Liver (tissue), 9 donors: ENCODE data around the gene F9. TPM values are rescaled to one million over a fixed set of nuclear protein-coding genes. Genes with fewer than 3 reads are reported as not detected.

Source experiments
- DNase-seq: peaks from one replicate; pipeline ENCODE4 v3.0.0-alpha.2; 2017; ENCODE audit warnings: low spot score
- H3K27ac ChIP-seq, 2 donors: one replicate each; pipeline ENCODE4 v1.7.0; 2013; ENCODE audit warnings: inconsistent platforms in 2 of 2, low read length in 2 of 2, control low read depth in 1 of 2, low read depth in 1 of 2, mild to moderate bottlenecking in 1 of 2
- H3K27me3 ChIP-seq, 4 donors: one replicate each; pipeline versions ENCODE4 v1.6.1 to v1.7.0; 2013; ENCODE audit warnings: low read length in 3 of 4, inconsistent platforms in 1 of 4, mild to moderate bottlenecking in 1 of 4, moderate library complexity in 1 of 4; ENCODE audit not compliant: control insufficient read depth in 4 of 4, insufficient read depth in 4 of 4
- H3K36me3 ChIP-seq, 4 donors: one replicate each; pipeline versions ENCODE4 v1.6.1 to v1.7.0; 2013; ENCODE audit warnings: low read length in 3 of 4, mild to moderate bottlenecking in 3 of 4, low read depth in 1 of 4, moderate library complexity in 1 of 4; ENCODE audit not compliant: control insufficient read depth in 4 of 4, insufficient read depth in 3 of 4
- H3K4me1 ChIP-seq, 4 donors: one replicate each; pipeline versions ENCODE4 v1.6.1 to v1.7.0; 2013; ENCODE audit warnings: low read length in 3 of 4, mild to moderate bottlenecking in 3 of 4, moderate library complexity in 1 of 4; ENCODE audit not compliant: control insufficient read depth in 4 of 4, insufficient read depth in 4 of 4
- H3K4me3 ChIP-seq, 3 donors: one replicate each; pipeline versions ENCODE4 v1.6.1 to v1.7.0; 2013; ENCODE audit warnings: low read length in 3 of 3, control low read depth in 1 of 3, low read depth in 1 of 3, mild to moderate bottlenecking in 1 of 3
- H3K9ac ChIP-seq, 2 donors: one replicate each; pipeline ENCODE4 v1.7.0; 2013; ENCODE audit warnings: low read length in 2 of 2, mild to moderate bottlenecking in 2 of 2, moderate library complexity in 2 of 2, control low read depth in 1 of 2, low read depth in 1 of 2
- H3K9me3 ChIP-seq, 4 donors: one replicate each; pipeline versions ENCODE4 v1.6.1 to v1.7.0; 2013; ENCODE audit warnings: low read length in 3 of 4; ENCODE audit not compliant: control insufficient read depth in 4 of 4
- ATF3 ChIP-seq: IDR thresholded peaks from 2 replicates; pipeline ENCODE4 v1.6.1; 2016; ENCODE audit warnings: antibody characterized with exemption
- EGR1 ChIP-seq, 2 donors: IDR thresholded peaks; 2 replicates each; pipeline ENCODE4 v1.6.1; 2016 to 2018; ENCODE audit warnings: antibody characterized with exemption in 2 of 2, low read depth in 2 of 2
- FOXA2 ChIP-seq: IDR thresholded peaks from 2 replicates; pipeline ENCODE4 v1.6.1; 2016; ENCODE audit warnings: antibody characterized with exemption
- HNF4A ChIP-seq, 2 donors: conservative IDR thresholded peaks; 2 replicates each; pipeline ENCODE4 v1.6.1; 2016; ENCODE audit warnings: antibody characterized with exemption in 2 of 2, mild to moderate bottlenecking in 2 of 2
- HNF4G ChIP-seq: IDR thresholded peaks from 2 replicates; pipeline ENCODE4 v1.6.1; 2016; ENCODE audit warnings: antibody characterized with exemption
- JUND ChIP-seq, 2 donors: IDR thresholded peaks; 2 replicates each; pipeline ENCODE4 v1.6.1; 2016; ENCODE audit warnings: antibody characterized with exemption in 2 of 2
- RAD21 ChIP-seq, 2 donors: IDR thresholded peaks; 2 replicates each; pipeline ENCODE4 v1.6.1; 2016; ENCODE audit warnings: antibody characterized with exemption in 2 of 2, mild to moderate bottlenecking in 2 of 2
- REST ChIP-seq: IDR thresholded peaks from 2 replicates; pipeline ENCODE4 v1.6.1; 2016; ENCODE audit warnings: antibody characterized with exemption, mild to moderate bottlenecking
- RXRA ChIP-seq, 2 donors: IDR thresholded peaks; 2 replicates each; pipeline ENCODE4 v1.6.1; 2017 to 2018; ENCODE audit warnings: antibody characterized with exemption in 2 of 2, mild to moderate bottlenecking in 1 of 2
- TAF1 ChIP-seq: conservative IDR thresholded peaks from 2 replicates; pipeline ENCODE4 v1.6.1; 2016; ENCODE audit warnings: antibody characterized with exemption, mild to moderate bottlenecking
- YY1 ChIP-seq: IDR thresholded peaks from 2 replicates; pipeline ENCODE4 v1.6.1; 2016; ENCODE audit warnings: antibody characterized with exemption, mild to moderate bottlenecking
- WGBS: extraction: QIAGEN DNeasy Blood & Tissue Kit; methylation state at CpG from one replicate; pipeline ENCODE4 v1.1.7; 2013; 5-methylcytosine and 5-hydroxymethylcytosine counted together
- polyA plus RNA-seq, 2 donors: library from polyadenylated mRNA; stranded (reverse) in 1 of 2; unstranded in 1 of 2; fragments of 200-250 nt in 1 of 2; fragments of >200 nt in 1 of 2; fragmentation: Nextera tagmentation in 1 of 2; extraction: Ambion mirVana in 1 of 2; gene quantifications; one replicate each; pipeline versions ENCODE4 v1.2.1 to v1.2.3, GENCODE V29; 2013 to 2015
- total RNA-seq, 2 donors: library from RNA; depleted of rRNA; stranded (reverse); fragments of >200 nt; gene quantifications; one replicate each; pipeline ENCODE4 v1.2.3, GENCODE V29; 2014
- TF ChIP-seq, protein P1 (sequence below): IDR thresholded peaks from 2 replicates; pipeline ENCODE4 v1.6.1; 2016; ENCODE audit warnings: antibody characterized with exemption
- TF ChIP-seq, protein P2 (sequence below): IDR thresholded peaks from 2 replicates; pipeline ENCODE4 v1.6.1; 2016; ENCODE audit warnings: antibody characterized with exemption
- donor health status: healthy.
- donor health status: healthy.
- donor health status: healthy.
- donor health status: healthy.
- donor health status: healthy.

The F9 gene
- total and polyA plus RNA-seq, 4 donors: 98.4 to 584 (median 228) TPM

DNA sequence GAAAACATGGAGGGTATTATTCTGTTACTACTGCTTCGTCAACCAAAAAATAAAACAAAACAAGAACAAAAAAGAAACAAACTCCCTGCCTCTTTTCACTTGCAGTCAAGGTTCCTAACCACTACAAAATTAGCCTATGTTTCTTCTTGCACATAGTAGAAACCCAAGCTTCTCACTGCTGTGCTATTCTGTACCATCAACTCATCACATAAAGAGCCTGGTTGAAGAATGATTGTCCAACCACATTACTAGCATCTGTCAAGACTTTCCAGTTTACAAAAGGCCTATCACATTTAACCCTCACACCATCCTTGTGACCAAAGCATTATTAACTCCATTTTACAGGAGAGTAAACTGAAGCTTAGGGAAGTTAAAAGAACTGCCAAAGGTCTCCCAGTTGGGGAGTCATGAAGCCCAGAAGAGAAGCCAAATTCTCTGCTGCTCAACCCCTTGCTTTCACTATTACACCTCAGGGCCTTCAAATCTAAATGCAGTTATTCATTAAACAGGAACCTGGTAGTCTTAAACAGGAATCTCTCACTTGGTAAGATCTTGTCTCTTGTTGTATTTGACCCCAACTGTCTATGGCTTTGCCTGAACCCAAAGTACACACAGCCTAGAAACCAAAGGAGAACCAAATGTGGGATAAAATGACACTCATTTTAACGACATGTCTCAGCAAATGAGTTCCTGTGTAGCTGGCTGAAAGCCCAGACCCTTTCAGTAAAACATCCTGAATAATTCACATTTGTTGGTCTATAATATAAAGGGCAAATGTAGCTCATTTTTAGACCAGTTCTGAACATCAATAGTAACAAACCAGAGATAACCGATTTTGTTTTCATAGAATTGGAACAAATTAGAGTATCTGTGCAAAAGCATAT, 8.6 kb downstream of the F9 start:
- no peak overlapping the region for H3K27ac ChIP-seq
- 50% methylated on average over 3 of the region's 3 CpGs for WGBS

GRCh38 chrX:139542652-139543051, 12.1 kb downstream of the F9 start:
- H3K4me1 ChIP-seq: peaks cover 7 to 49% (median 38%) of the 10 kb centered on the region in 4 donors
- H3K27me3 ChIP-seq: no peaks in the 10 kb centered on the region
- DNase-seq: no peak
- H3K9ac ChIP-seq: no peak overlapping the region
- H3K9me3 ChIP-seq: no peaks in the 10 kb centered on the region
- H3K27ac ChIP-seq: peak overlapping the region; percentile 16 to 93
- 15% methylated on average over 1 of the region's 1 CpG for WGBS
- peaks cover 0 to 6% (median 3%) of the 10 kb centered on the region in 4 donors for H3K36me3 ChIP-seq
- no peak for TF ChIP-seq RAD21 (IDR thresholded peaks at IDR 0.05)
- peak; percentile 57 for TF ChIP-seq YY1
- peak in 1 of 2 donors; percentile 28 for TF ChIP-seq HNF4A (conservative IDR thresholded peaks at IDR 0.05)
- peak in 1 of 2 donors; percentile 30 for TF ChIP-seq RXRA (IDR thresholded peaks at IDR 0.05)
- no peak for TF ChIP-seq EGR1 (IDR thresholded peaks at IDR 0.05; ENCODE audit: low read depth in 2 of 2)
- no peak for TF ChIP-seq ATF3
- TF ChIP-seq FOXA2: peak; percentile 13
- no peak for TF ChIP-seq HNF4G
- no peak for TF ChIP-seq JUND (IDR thresholded peaks at IDR 0.05)
- TF ChIP-seq, protein P1, sequence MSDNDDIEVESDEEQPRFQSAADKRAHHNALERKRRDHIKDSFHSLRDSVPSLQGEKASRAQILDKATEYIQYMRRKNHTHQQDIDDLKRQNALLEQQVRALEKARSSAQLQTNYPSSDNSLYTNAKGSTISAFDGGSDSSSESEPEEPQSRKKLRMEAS: no peak
- no peak for TF ChIP-seq REST
- H3K4me3 ChIP-seq: no peak overlapping the region

More for the DNA sequence above, 8.6 kb downstream of the F9 start:
- Histone ChIP-seq H3K27me3 (no peaks in the 10 kb centered on the region), H3K9ac (no peak overlapping the region), H3K36me3 (peaks cover 0 to 7% (median 3%) of the 10 kb centered on the region in 4 donors), H3K4me1 (peaks cover 9 to 43% (median 40%) of the 10 kb centered on the region in 4 donors), H3K9me3 (no peaks in the 10 kb centered on the region), H3K4me3 (no peak overlapping the region)
- TF ChIP-seq HNF4G (no peak), HNF4A (conservative IDR thresholded peaks at IDR 0.05) (no peak), TAF1 (no peak), ATF3 (no peak)
- TF ChIP-seq, protein P2, sequence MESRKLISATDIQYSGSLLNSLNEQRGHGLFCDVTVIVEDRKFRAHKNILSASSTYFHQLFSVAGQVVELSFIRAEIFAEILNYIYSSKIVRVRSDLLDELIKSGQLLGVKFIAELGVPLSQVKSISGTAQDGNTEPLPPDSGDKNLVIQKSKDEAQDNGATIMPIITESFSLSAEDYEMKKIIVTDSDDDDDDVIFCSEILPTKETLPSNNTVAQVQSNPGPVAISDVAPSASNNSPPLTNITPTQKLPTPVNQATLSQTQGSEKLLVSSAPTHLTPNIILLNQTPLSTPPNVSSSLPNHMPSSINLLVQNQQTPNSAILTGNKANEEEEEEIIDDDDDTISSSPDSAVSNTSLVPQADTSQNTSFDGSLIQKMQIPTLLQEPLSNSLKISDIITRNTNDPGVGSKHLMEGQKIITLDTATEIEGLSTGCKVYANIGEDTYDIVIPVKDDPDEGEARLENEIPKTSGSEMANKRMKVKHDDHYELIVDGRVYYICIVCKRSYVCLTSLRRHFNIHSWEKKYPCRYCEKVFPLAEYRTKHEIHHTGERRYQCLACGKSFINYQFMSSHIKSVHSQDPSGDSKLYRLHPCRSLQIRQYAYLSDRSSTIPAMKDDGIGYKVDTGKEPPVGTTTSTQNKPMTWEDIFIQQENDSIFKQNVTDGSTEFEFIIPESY: no peak
- TF ChIP-seq, protein P1: no peak
- no peak for DNase-seq
